ENCODE measurements around the gene DSCAM.

Gene DSCAM

DNA sequence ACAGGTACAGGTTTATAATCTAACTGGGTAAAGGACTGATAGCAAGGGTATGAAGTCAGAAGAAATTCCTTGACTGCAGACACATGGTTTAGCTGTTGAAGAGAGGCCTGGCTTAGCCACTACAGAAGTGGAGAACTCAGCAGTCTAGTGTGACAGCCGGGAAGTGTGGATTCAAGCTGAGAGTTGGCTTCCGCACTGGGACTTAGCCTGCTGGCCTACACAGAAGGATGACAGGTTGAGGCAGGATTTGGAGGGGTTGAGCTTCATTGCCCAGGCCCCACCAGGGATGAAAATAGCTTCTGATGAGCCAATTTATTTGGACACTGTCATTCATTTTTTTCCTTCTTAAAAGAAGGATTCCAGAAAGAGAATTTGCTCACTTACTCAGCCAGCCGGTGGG is 695.3 kb downstream of the DSCAM start:
- Histone ChIP-seq H3K9ac (ENCODE audit: low read depth, low read length) (no peak overlapping the region), H3K27me3 (ENCODE audit: control insufficient read depth, insufficient read depth, low read length) (no peaks in the 10 kb centered on the region), H3K9me3 (ENCODE audit: control insufficient read depth, insufficient read depth, low read length) (no peaks in the 10 kb centered on the region), H3K4me1 (ENCODE audit: control insufficient read depth, insufficient read depth, low read length) (no peaks in the 10 kb centered on the region), H3K36me3 (ENCODE audit: control insufficient read depth, insufficient read depth, low read length) (no peaks in the 10 kb centered on the region), H3K4me3 (ENCODE audit: low read depth, low read length) (no peak overlapping the region)

DNA sequence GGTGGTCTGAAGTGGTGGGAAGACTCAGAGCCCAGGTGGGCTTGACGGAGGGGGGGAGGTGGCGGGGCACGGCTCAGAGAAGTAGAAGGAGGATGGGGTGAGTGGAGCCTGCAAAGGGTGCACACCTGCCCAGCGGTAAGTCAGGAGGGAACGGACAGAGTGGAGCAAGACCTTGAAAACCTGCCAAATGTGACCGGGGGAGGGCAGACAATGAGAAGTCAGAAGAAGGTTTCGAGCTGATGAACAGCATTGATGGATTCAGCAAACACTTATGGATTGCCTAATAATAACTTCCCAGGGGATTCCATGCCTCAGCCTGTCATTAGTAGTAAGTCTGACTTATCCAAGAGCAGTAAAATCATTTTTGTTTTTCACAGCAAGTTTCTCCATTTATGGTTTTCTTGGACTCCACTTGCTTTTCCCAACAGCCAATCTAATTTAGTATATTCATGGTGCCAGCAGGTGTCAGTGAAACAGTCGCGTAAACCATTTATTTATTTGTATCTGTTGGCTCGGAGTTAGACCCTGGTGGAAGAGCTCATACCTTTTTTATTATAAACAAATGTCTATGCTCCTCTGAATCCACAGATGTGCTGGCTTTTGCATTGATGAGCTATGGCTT is 700.6 kb downstream of the DSCAM start:
- Histone ChIP-seq H3K27me3 (ENCODE audit: control insufficient read depth, insufficient read depth, low read length) (no peaks in the 10 kb centered on the region), H3K4me1 (ENCODE audit: control insufficient read depth, insufficient read depth, low read length) (no peaks in the 10 kb centered on the region), H3K4me3 (ENCODE audit: low read depth, low read length) (no peak overlapping the region), H3K9me3 (ENCODE audit: control insufficient read depth, insufficient read depth, low read length) (no peaks in the 10 kb centered on the region), H3K36me3 (ENCODE audit: control insufficient read depth, insufficient read depth, low read length) (no peaks in the 10 kb centered on the region), H3K9ac (ENCODE audit: low read depth, low read length) (no peak overlapping the region)

DNA sequence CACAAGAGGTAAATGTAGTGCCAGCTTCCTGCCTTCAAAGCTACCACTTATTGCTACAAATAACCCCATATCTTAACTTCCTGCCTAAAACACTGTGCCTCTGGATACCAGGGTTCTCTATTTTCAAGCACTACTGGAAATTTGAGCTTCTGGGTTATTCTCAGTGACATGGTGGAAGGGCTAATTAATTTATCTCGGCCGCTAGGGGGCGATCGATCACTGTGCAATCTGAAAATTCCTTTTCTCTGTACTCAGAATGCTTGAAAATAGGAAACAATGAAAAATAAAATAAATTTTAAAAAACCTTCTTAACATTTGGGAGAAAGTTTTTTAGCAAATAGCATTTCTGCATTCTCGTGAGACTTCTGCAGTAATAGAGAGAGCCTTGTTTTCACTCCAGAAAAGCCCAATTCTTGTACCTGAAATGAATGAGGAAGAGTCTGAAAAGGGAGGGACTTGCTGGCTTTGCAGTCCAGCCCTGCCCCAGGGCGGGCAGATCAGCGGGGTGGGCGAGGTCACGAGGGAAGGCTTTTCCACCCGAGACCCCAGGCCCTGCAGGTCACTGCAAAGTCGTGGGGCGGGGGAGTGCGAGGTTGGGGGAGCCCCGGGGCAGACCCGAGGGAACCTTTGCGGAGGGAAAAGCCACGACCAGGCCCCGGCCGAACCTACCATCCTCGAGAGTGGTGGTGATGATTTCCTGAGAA is 703.0 kb downstream of the DSCAM start:
- no peaks in the 10 kb centered on the region for H3K4me1 ChIP-seq (ENCODE audit: control insufficient read depth, insufficient read depth, low read length)
- H3K9ac ChIP-seq (ENCODE audit: low read depth, low read length), result no peak overlapping the region
- H3K4me3 ChIP-seq (ENCODE audit: low read depth, low read length), result no peak overlapping the region
- no peaks in the 10 kb centered on the region for H3K36me3 ChIP-seq (ENCODE audit: control insufficient read depth, insufficient read depth, low read length)
- H3K27me3 ChIP-seq (ENCODE audit: control insufficient read depth, insufficient read depth, low read length), result no peaks in the 10 kb centered on the region
- no peaks in the 10 kb centered on the region for H3K9me3 ChIP-seq (ENCODE audit: control insufficient read depth, insufficient read depth, low read length)

DNA sequence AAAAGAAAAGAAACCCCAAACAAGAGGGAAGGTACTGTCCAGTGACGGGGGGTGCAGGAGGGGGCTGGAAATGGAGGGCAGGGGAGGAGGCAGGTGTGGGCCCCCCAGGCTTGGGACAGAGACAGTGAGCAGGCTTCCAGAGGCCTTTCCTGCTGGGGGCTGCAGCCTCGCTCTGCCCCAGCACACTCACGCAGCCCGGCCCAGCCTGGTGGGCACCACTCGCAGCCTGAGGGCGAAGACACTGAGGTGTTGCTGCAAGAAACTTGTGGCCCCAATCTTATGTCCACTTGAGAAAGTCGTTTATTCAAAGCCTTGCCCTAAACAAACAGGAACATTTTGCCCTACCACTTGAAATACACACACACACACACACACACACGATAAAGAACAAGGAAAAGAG is 705.3 kb downstream of the DSCAM start:
- no peak overlapping the region for H3K9ac ChIP-seq (ENCODE audit: low read depth, low read length)
- H3K4me3 ChIP-seq (ENCODE audit: low read depth, low read length), result no peak overlapping the region
- no peaks in the 10 kb centered on the region for H3K9me3 ChIP-seq (ENCODE audit: control insufficient read depth, insufficient read depth, low read length)
- no peaks in the 10 kb centered on the region for H3K4me1 ChIP-seq (ENCODE audit: control insufficient read depth, insufficient read depth, low read length)
- H3K27me3 ChIP-seq (ENCODE audit: control insufficient read depth, insufficient read depth, low read length), result no peaks in the 10 kb centered on the region
- no peaks in the 10 kb centered on the region for H3K36me3 ChIP-seq (ENCODE audit: control insufficient read depth, insufficient read depth, low read length)

DNA sequence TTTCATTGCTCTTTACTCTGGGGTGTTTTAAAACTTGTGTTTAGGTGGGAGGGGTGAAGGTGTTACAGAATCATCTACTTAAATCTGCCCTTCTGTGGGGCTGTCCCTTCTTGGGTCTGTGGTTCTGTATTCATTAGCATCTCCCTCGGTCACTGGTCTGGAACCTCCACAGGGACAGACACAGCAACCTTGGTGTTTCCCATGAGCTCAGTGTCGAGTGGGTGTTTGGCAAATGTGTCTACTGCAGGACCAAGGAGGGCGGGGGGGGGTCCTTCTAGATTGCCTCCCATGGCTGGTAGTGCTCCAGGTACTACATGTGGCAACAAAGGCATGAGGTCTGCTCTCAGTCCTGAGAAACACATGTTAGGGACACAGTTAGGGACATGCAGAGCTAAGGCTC is 706.3 kb downstream of the DSCAM start:
- Histone ChIP-seq H3K9me3 (ENCODE audit: control insufficient read depth, insufficient read depth, low read length) (no peaks in the 10 kb centered on the region), H3K4me1 (ENCODE audit: control insufficient read depth, insufficient read depth, low read length) (no peaks in the 10 kb centered on the region), H3K27me3 (ENCODE audit: control insufficient read depth, insufficient read depth, low read length) (no peaks in the 10 kb centered on the region), H3K9ac (ENCODE audit: low read depth, low read length) (no peak overlapping the region), H3K4me3 (ENCODE audit: low read depth, low read length) (no peak overlapping the region), H3K36me3 (ENCODE audit: control insufficient read depth, insufficient read depth, low read length) (no peaks in the 10 kb centered on the region)

DNA sequence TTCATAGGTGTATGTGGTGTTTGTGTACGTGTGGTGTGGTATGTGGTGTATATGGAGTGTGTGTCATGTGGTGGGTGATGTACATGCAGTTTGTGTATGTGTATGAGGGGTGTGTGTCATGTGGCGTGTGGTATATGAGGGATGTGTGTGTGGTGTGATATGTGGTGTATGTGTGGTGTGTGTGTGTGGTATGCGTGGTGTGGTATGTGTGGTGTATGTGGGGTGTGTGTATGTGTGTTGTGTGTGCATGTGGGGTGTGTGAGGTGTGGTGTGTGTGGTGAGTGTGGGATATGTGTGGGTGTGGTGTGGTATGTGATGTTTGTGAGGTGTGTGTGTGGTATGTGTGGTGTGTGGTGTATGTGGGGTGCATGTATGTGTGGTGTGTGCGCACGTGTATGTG is 707.3 kb downstream of the DSCAM start:
- no peaks in the 10 kb centered on the region for H3K9me3 ChIP-seq (ENCODE audit: control insufficient read depth, insufficient read depth, low read length)

DNA sequence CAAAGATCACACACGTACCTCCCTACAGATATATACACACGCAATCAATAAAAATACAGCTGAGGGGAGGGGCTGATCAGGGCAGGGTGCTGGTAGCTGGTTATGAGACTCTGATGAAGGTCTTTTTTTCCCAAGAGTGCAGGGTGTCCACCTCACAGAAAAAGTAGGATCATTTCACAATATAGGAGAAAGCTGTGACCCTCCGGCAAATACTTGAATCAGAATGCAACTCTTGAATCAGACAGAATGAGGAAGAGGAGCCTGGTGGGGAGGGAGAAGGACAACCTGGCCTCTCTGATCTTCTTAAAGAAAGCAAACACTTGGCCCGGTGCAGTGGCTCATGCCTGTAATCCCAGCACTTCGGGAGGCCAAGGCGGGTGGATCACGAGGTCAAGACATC is 710.4 kb downstream of the DSCAM start:
- H3K4me1 ChIP-seq (ENCODE audit: control insufficient read depth, insufficient read depth, low read length), result no peaks in the 10 kb centered on the region
- no peaks in the 10 kb centered on the region for H3K27me3 ChIP-seq (ENCODE audit: control insufficient read depth, insufficient read depth, low read length)
- H3K9ac ChIP-seq (ENCODE audit: low read depth, low read length), result no peak overlapping the region
- no peaks in the 10 kb centered on the region for H3K9me3 ChIP-seq (ENCODE audit: control insufficient read depth, insufficient read depth, low read length)
- no peaks in the 10 kb centered on the region for H3K36me3 ChIP-seq (ENCODE audit: control insufficient read depth, insufficient read depth, low read length)
- H3K4me3 ChIP-seq (ENCODE audit: low read depth, low read length), result no peak overlapping the region

More for the DNA sequence above, 707.3 kb downstream of the DSCAM start:
- H3K4me1 ChIP-seq (ENCODE audit: control insufficient read depth, insufficient read depth, low read length), result no peaks in the 10 kb centered on the region
- H3K4me3 ChIP-seq (ENCODE audit: low read depth, low read length), result no peak overlapping the region
- no peak overlapping the region for H3K9ac ChIP-seq (ENCODE audit: low read depth, low read length)
- no peaks in the 10 kb centered on the region for H3K27me3 ChIP-seq (ENCODE audit: control insufficient read depth, insufficient read depth, low read length)
- no peaks in the 10 kb centered on the region for H3K36me3 ChIP-seq (ENCODE audit: control insufficient read depth, insufficient read depth, low read length)

DNA sequence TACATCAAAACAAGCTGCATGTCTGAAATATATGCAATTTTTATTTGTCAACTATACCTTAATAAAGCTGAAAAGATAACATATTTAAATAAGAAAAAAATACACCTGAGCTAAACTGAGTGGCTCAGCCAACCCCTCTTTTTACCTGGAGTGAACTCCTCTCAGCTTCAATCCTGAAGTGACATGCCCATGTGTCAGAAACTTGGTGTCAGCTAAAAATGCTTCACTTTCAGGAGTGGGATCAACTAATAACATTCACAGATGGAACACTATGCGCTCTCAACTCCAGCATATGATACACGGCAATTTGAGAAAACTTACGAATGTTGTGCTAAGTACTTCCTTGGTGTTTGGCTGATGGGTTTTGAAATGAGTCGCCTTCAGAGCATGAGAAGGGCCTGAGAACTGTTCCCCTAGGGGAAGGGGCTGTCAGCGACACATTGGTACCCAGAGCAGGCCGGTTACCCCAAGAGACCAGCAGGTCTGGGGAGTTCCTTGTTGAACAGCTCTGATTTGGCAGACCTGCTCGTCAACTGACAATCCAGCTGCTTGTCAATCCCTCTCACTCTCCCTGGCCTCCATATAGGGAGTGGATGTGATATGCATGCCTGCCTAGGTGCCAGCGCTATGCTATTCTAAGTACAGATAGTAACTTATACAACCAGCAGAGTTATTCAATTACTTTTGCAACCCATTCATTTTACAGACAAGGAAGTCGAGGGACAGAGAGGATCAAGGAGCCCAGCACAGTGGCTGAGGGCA is 712.0 kb downstream of the DSCAM start:
- Histone ChIP-seq H3K4me3 (ENCODE audit: low read depth, low read length) (no peak overlapping the region), H3K27me3 (ENCODE audit: control insufficient read depth, insufficient read depth, low read length) (no peaks in the 10 kb centered on the region), H3K9ac (ENCODE audit: low read depth, low read length) (no peak overlapping the region), H3K36me3 (ENCODE audit: control insufficient read depth, insufficient read depth, low read length) (no peaks in the 10 kb centered on the region), H3K9me3 (ENCODE audit: control insufficient read depth, insufficient read depth, low read length) (no peaks in the 10 kb centered on the region), H3K4me1 (ENCODE audit: control insufficient read depth, insufficient read depth, low read length) (no peaks in the 10 kb centered on the region)

DNA sequence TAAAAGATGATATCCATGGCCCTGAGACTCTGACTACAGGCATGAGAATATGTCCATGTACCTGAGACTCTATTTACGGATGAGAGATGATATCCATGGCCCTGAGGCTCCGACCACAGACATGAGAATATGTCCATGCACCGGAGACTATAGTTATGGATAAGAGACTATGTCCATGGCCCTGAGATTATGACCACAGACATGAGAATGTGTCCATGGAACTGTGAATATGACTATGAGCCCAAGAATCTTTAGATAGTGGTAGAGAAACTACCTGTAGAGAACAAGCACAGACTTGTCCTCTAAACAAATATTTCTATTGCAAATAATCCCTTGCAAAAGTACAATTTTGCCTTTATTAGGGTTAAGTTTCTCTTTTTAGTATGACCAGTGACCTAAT is 716.5 kb downstream of the DSCAM start:
- H3K4me3 ChIP-seq (ENCODE audit: low read depth, low read length), result no peak overlapping the region
- H3K4me1 ChIP-seq (ENCODE audit: control insufficient read depth, insufficient read depth, low read length), result no peaks in the 10 kb centered on the region
- H3K9me3 ChIP-seq (ENCODE audit: control insufficient read depth, insufficient read depth, low read length), result no peaks in the 10 kb centered on the region
- H3K36me3 ChIP-seq (ENCODE audit: control insufficient read depth, insufficient read depth, low read length), result no peaks in the 10 kb centered on the region
- H3K9ac ChIP-seq (ENCODE audit: low read depth, low read length), result no peak overlapping the region
- no peaks in the 10 kb centered on the region for H3K27me3 ChIP-seq (ENCODE audit: control insufficient read depth, insufficient read depth, low read length)

DNA sequence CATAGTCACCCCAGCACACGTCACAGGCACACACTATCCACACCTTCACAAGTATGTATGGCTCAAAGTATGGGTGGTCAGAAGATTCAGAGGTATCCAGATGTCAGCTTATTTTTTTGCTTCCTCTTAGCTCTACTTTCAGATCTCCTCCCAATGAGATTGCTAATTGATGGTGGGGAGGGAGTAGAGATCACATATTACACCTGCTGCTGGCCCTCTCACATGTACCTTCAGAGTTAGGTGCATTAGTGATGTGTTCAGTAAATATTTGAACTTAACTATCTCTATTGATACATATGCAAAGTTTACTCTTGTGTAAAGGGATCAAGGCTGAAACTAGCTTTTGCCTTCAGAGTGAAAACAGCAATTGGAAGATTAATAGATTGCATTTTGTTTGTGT is 717.1 kb downstream of the DSCAM start:
- no peak overlapping the region for H3K9ac ChIP-seq (ENCODE audit: low read depth, low read length)
- no peaks in the 10 kb centered on the region for H3K9me3 ChIP-seq (ENCODE audit: control insufficient read depth, insufficient read depth, low read length)
- no peaks in the 10 kb centered on the region for H3K36me3 ChIP-seq (ENCODE audit: control insufficient read depth, insufficient read depth, low read length)
- no peaks in the 10 kb centered on the region for H3K27me3 ChIP-seq (ENCODE audit: control insufficient read depth, insufficient read depth, low read length)
- no peak overlapping the region for H3K4me3 ChIP-seq (ENCODE audit: low read depth, low read length)
- no peaks in the 10 kb centered on the region for H3K4me1 ChIP-seq (ENCODE audit: control insufficient read depth, insufficient read depth, low read length)

DNA sequence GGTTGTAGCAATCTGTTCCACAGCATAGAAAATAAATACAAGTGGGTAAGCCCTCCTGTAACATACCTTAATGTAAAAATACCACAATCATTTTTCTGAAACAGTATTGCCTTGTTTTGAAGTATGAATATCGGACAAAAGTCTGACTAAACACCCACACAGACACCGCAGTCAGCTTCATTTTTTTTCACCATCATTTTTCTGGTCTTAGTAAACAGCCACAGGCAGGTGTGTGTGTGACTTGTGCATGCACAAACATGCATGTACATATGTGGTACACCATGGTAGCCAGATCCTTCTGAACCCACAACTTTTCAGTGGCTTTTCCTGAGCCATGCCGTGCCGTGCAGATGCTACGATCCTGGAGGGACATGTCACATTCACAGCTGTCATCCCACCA is 718.1 kb downstream of the DSCAM start:
- no peaks in the 10 kb centered on the region for H3K36me3 ChIP-seq (ENCODE audit: control insufficient read depth, insufficient read depth, low read length)
- H3K4me1 ChIP-seq (ENCODE audit: control insufficient read depth, insufficient read depth, low read length), result no peaks in the 10 kb centered on the region
- no peaks in the 10 kb centered on the region for H3K27me3 ChIP-seq (ENCODE audit: control insufficient read depth, insufficient read depth, low read length)
- no peaks in the 10 kb centered on the region for H3K9me3 ChIP-seq (ENCODE audit: control insufficient read depth, insufficient read depth, low read length)
- no peak overlapping the region for H3K4me3 ChIP-seq (ENCODE audit: low read depth, low read length)
- no peak overlapping the region for H3K9ac ChIP-seq (ENCODE audit: low read depth, low read length)
